Keratinocyte (primary cell): ENCODE data around the gene CMIP. TPM values are rescaled to one million over a fixed set of nuclear protein-coding genes. Genes with fewer than 3 reads are reported as not detected.
A peak's percentile ranks its signal among the peaks of the same experiment; 100 is the strongest.

Experiments used
- DNase-seq: peaks from one replicate; pipeline ENCODE4 v3.0.0-alpha.2; 2011; ENCODE audit warnings: low read depth, missing footprints, low spot score
- FAIRE-seq: peaks from 2 replicates; lab custom pipeline; 2011; peaks lifted over from hg19 to GRCh38; lab: Jason Lieb, UNC
- H2AFZ ChIP-seq: 2 replicates; pipeline ENCODE4 v1.6.0; 2012; ENCODE audit warnings: low read length, control low read depth, inconsistent platforms; ENCODE audit not compliant: control insufficient read depth
- H3K27ac ChIP-seq: 2 replicates; pipeline ENCODE4 v1.5.1; 2011; ENCODE audit warnings: low read length; ENCODE audit not compliant: control insufficient read depth, insufficient read depth
- H3K27me3 ChIP-seq: 3 replicates; pipeline ENCODE4 v1.6.0; 2011; ENCODE audit warnings: low read length; ENCODE audit not compliant: control insufficient read depth, insufficient read depth; ENCODE audit errors: extremely low read depth
- H3K36me3 ChIP-seq, 2 experiments: 2 replicates in 1 of 2; 3 replicates in 1 of 2; pipeline ENCODE4 v1.5.1; 2011; ENCODE audit warnings: low read length in 2 of 2, mild to moderate bottlenecking in 1 of 2; ENCODE audit not compliant: control insufficient read depth in 2 of 2, insufficient read depth in 2 of 2; ENCODE audit errors: extremely low read depth in 1 of 2
- H3K4me1 ChIP-seq: 3 replicates; pipeline ENCODE4 v1.5.1; 2011; ENCODE audit warnings: low read length; ENCODE audit not compliant: control insufficient read depth, insufficient read depth; ENCODE audit errors: extremely low read depth
- H3K4me2 ChIP-seq: 3 replicates; pipeline ENCODE4 v1.6.0; 2011; ENCODE audit warnings: low read depth, low read length; ENCODE audit not compliant: control insufficient read depth, insufficient read depth; ENCODE audit errors: extremely low read depth
- H3K4me3 ChIP-seq, 3 experiments: fragments of 200-600 bp in 1 of 3; sonication (generic) in 1 of 3; 2 replicates in 2 of 3; 3 replicates in 1 of 3; pipeline ENCODE4 v1.5.1; 2011 to 2016; ENCODE audit warnings: low read length in 3 of 3, mild to moderate bottlenecking in 3 of 3, control low read depth in 2 of 3, inconsistent platforms in 1 of 3, low read depth in 1 of 3, mixed read lengths in 1 of 3, mixed run types in 1 of 3, moderate library complexity in 1 of 3; ENCODE audit not compliant: control insufficient read depth in 2 of 3, insufficient read depth in 2 of 3; ENCODE audit errors: extremely low read depth in 1 of 3
- H3K79me2 ChIP-seq: 2 replicates; pipeline ENCODE4 v1.6.0; 2012; ENCODE audit warnings: low read length; ENCODE audit not compliant: control insufficient read depth, insufficient read depth
- H3K9ac ChIP-seq: 3 replicates; pipeline ENCODE4 v1.6.0; 2011; ENCODE audit warnings: low read length; ENCODE audit not compliant: control insufficient read depth, insufficient read depth; ENCODE audit errors: extremely low read depth
- H3K9me1 ChIP-seq: 3 replicates; pipeline ENCODE4 v1.6.0; 2011; ENCODE audit warnings: low read length; ENCODE audit not compliant: control insufficient read depth, insufficient read depth; ENCODE audit errors: extremely low read depth
- H3K9me3 ChIP-seq: 2 replicates; pipeline ENCODE4 v1.5.1; 2012; ENCODE audit warnings: low read depth, low read length; ENCODE audit not compliant: control insufficient read depth
- H4K20me1 ChIP-seq: 3 replicates; pipeline ENCODE4 v1.6.0; 2011; ENCODE audit warnings: low read length; ENCODE audit not compliant: control insufficient read depth, insufficient read depth; ENCODE audit errors: extremely low read depth
- CTCF ChIP-seq, 3 experiments: IDR thresholded peaks in 1 of 3; conservative IDR thresholded peaks in 1 of 3; optimal IDR thresholded peaks in 1 of 3; 2 replicates in 2 of 3; 3 replicates in 1 of 3; pipeline versions ENCODE3 to v1.5.1; 2011; ENCODE audit warnings: low read length in 3 of 3, mild to moderate bottlenecking in 3 of 3, moderate library complexity in 2 of 3, control low read depth in 1 of 3, inconsistent platforms in 1 of 3; ENCODE audit not compliant: insufficient read depth in 2 of 3; ENCODE audit errors: extremely low read depth in 1 of 3
- EZH2 ChIP-seq: IDR thresholded peaks from one replicate; pipeline ENCODE4 v1.6.1; 2012; ENCODE audit warnings: inconsistent platforms, mild to moderate bottlenecking, low read length, moderate library complexity
- dilution Hi-C: fragments of 300-500 bp; cut with MboI; formaldehyde crosslinking; loops from one replicate; pipeline ENCODE4 v1.7.0; 2020; ENCODE audit warnings: low sequenced_read_pairs; ENCODE audit not compliant: extremely low pct_ligation_motif_present
- polyA plus RNA-seq, 5 experiments: library from polyadenylated mRNA; depleted of rRNA in 3 of 5; stranded (reverse) in 3 of 5; stranded (forward) in 1 of 5; unstranded in 1 of 5; fragments of >200 nt; gene quantifications; 1 replicate in 1 of 5; 2 replicates in 3 of 5; 3 replicates in 1 of 5; pipeline versions ENCODE4 v1.2.1 to v1.2.3, GENCODE V29; 2011 to 2012; ENCODE audit warnings: missing spikeins in 2 of 5, low read depth in 1 of 5, low replicate concordance in 1 of 5

The CMIP gene
- polyA plus RNA-seq, 1 donor (not counting 4 experiments of a cell fraction or from before 2014, with no cell fraction given): 5.0 TPM

GRCh38 chr16:81717662-81718189 lies 273.1 kb downstream of the CMIP start:
- Histone ChIP-seq H2AFZ (no peak overlapping the region), H3K4me1 (peaks cover 20% of the 10 kb centered on the region), H3K9me1 (no peaks in the 10 kb centered on the region), H3K27ac (no peak overlapping the region), H4K20me1 (no peaks in the 10 kb centered on the region), H3K27me3 (no peaks in the 10 kb centered on the region), H3K79me2 (no peaks in the 10 kb centered on the region), H3K4me3 (no peak overlapping the region), H3K4me2 (no peak overlapping the region), H3K9ac (no peak overlapping the region), H3K9me3 (no peaks in the 10 kb centered on the region), H3K36me3 (no peaks in the 10 kb centered on the region)
- dilution Hi-C loops: no loop called here
- DNase-seq (no peak), FAIRE-seq (no peak)
- TF ChIP-seq CTCF (optimal IDR thresholded peaks at IDR 0.05 in 1 of 3, IDR thresholded peaks at IDR 0.05 in 1 of 3, conservative IDR thresholded peaks at IDR 0.05 in 1 of 3; ENCODE audit: extremely low read depth in 1 of 3, insufficient read depth in 2 of 3, low read length in 3 of 3) (no peak), EZH2 (no peak)

GRCh38 chr16:81718637-81719036 lies 274.0 kb downstream of the CMIP start:
- peaks cover 20% of the 10 kb centered on the region for H3K4me1 ChIP-seq
- FAIRE-seq (no peak), DNase-seq (no peak)
- peak overlapping the region in 1 of 3 experiments; percentile 39 for H3K4me3 ChIP-seq
- no peaks in the 10 kb centered on the region for H3K9me3 ChIP-seq
- no peaks in the 10 kb centered on the region for H3K36me3 ChIP-seq
- H3K4me2 ChIP-seq: peak overlapping the region; percentile 79
- H3K9ac ChIP-seq: peak overlapping the region; percentile 41
- no peaks in the 10 kb centered on the region for H3K27me3 ChIP-seq
- H3K9me1 ChIP-seq: no peaks in the 10 kb centered on the region
- peak overlapping the region; percentile 74 for H3K27ac ChIP-seq
- dilution Hi-C loops: no loop called here
- H4K20me1 ChIP-seq: no peaks in the 10 kb centered on the region
- peak overlapping the region; percentile 88 for H2AFZ ChIP-seq
- H3K79me2 ChIP-seq: no peaks in the 10 kb centered on the region
- TF ChIP-seq CTCF (optimal IDR thresholded peaks at IDR 0.05 in 1 of 3, IDR thresholded peaks at IDR 0.05 in 1 of 3, conservative IDR thresholded peaks at IDR 0.05 in 1 of 3; ENCODE audit: extremely low read depth in 1 of 3, insufficient read depth in 2 of 3, low read length in 3 of 3) (no peak), EZH2 (no peak)
